Lung microvascular endothelial cell (primary cell): ENCODE results near the gene RGS7. TPM values are rescaled to one million over a fixed set of nuclear protein-coding genes. Genes with fewer than 3 reads are reported as not detected.
"Not testable (repeated sequence)": the region's sequence is repeated elsewhere in the genome, so short reads cannot be mapped to it uniquely, and the experiment has no call there.

Experiments
- DNase-seq, 2 donors: peaks; one replicate each; pipeline versions ENCODE4 v3.0.0 to v3.0.0-alpha.2; 2010; ENCODE audit warnings: low read depth in 2 of 2
- total RNA-seq: library from RNA; depleted of rRNA; stranded (reverse); fragments of >200 nt; gene quantifications from 2 replicates; pipeline ENCODE4 v1.2.1, GENCODE V29; 2014

Gene RGS7
- total RNA-seq, 1 donor from 2014 or later = under 0.01 TPM

DNA sequence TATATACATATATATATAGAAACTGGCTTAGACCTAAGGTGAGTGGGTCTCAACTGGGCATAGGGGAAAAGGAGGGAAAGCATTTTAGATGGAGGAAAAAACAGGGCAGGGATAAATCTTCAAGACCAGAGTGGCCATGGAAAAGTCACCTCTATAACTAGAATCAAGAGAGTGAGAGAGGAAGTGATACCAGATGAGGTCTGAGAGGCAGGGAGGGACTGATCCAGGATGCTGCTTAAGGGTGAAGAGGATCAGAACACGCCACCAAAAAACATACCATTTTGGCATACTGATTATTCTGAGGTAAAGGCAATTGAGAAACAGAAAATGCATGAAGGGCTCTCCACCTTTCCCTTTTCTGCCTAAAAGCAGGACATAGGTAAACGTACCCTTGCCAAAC lies 268.9 kb downstream of the RGS7 start:
- not testable (repeated sequence) for DNase-seq

GRCh38 chr1:241086686-241087085 lies 270.3 kb downstream of the RGS7 start:
- DNase-seq = no peak

DNA sequence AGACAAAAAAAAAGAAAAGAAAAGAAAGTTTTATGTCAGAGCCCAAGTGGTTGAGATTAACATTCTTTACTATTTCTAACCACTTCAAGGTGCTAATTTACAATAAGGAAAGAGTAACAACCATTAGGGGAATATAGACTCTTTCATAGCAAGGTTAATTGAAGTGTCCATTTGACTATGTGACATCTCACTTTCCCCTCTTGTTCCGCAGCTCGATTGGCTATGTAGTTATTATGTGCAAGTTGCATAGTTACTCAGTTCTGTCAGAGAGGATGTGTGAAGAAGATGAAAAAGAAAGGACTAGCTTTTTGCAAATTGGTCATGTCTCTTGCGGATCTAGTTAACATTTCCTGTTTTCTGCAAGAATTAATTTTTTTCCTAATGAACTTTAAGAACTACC lies 273.7 kb downstream of the RGS7 start:
- DNase-seq = no peak

GRCh38 chr1:241081473-241081872 lies 275.5 kb downstream of the RGS7 start:
- no peak for DNase-seq

DNA sequence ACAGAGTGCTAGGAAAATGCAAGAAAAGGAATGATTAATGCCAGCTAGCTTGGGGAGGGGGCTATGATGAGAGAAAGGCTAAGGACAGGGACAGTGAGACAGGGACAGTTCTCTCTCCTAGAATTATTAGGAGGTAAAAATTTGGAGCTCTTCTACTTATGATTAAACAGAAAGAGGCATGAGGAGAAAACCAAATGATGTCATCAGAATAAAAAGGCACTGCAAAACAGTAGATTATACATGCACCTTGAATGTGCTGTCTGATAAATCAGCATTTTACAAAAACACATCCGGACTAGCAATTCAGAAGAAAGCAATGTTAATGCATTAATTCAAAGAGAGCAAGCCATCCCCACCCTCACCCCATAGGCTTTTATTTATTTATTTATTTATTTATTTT lies 277.5 kb downstream of the RGS7 start:
- no peak for DNase-seq

GRCh38 chr1:241079047-241079446 lies 278.0 kb downstream of the RGS7 start:
- DNase-seq = no peak

- DNase-seq = no peak
Measured at GRCh38 chr1:241077386-241078147, 279.4 kb downstream of the RGS7 start.

- no peak for DNase-seq
Measured at GRCh38 chr1:241074507-241074906, 282.5 kb downstream of the RGS7 start.

DNA sequence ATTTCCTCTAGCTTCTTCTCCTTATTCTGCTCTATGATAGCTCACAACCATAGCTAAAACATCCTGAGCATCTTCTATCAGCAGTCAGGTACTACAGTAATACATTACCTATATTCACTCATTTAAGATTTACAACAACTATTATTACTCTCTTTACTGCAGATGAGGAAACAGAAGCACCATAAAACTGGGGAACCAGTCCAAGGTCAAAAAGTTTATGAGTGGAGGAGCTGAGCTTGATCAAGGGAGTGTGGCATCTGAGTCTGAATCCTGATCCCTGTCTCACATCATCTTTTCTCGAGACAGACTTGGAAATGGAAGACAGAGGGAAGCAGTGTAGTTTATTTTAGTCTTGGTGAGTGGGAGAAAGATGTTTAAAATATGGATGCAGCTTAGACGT lies 288.6 kb downstream of the RGS7 start:
- no peak for DNase-seq

- no peak for DNase-seq
Measured at GRCh38 chr1:241063276-241063675, 293.7 kb downstream of the RGS7 start.

DNA sequence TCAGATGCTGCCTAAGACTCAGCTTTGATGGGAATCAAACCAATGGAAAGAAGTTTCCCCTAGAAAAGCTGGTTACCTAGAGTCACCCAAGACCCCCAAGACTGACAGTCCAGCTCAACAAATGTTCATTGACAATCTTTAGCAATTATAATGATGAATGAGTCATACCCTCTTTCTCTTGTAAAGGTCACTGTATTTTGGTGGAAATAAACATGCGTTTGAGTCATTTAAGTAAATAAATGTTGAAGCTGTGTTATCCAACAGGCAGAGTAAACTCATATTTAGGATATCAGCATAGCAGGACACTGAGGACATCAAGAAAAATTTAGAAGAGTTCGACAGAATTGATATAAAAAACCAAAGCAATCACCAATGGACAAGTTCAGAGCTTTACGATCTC lies 295.9 kb downstream of the RGS7 start:
- DNase-seq = no peak

GRCh38 chr1:241048622-241049021 lies 308.4 kb downstream of the RGS7 start:
- no peak for DNase-seq

- no peak for DNase-seq
Measured at GRCh38 chr1:241045659-241046058, 311.3 kb downstream of the RGS7 start.

DNA sequence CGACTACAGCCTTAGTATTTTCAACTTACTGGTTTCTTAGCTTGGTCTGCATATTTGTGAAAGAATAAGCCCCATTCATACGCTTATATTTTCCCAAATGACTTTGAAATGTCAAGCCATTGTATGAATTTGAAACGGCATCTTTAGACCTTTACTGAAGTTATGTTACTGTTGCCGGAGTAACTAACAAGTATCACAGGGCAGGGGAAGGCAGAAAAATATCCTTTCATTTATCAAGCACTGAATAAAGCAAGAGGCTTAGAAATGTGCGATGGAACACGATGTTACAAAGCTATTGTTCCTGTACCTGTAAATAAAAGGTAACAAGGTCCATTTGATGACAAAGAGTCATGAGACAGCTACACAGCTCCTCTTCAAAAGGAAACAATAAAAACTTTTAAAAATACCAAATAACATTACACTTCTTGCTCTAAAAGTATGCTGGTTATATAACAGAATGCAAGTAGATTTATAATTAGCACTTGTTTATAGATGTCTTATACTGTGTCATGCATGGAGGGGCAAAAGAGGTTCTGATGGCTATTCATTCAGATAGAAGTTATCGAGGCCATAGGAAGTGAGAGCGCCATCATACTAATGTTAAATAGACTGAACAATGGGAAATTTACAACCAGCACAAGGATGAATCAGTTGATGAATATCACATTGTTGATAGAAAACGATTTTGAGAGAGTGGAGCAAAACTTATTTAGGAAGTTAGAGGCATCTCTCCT lies 322.6 kb downstream of the RGS7 start:
- no peak for DNase-seq

DNA sequence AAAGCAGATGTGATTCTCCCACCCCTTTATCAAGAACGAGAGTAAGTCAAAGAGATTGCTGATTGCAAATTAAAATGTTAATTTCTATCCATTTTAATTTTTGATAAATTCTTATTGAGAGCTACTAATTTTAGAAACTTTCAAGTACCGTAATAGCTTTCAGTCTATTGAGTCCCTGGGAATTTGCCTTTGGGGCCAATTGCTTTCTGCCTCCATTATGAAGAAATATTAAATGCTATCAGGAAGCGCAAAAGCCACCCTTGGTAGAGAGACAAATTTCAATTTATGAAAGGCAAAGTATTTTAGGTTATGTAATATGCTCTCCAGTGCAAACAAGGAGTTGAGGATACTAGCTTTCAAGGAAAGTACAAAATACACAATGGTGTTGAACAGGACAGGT lies 332.2 kb downstream of the RGS7 start:
- no peak for DNase-seq

GRCh38 chr1:241022366-241022765 lies 334.6 kb downstream of the RGS7 start:
- peak in 1 of 2 donors; percentile 8 for DNase-seq

DNA sequence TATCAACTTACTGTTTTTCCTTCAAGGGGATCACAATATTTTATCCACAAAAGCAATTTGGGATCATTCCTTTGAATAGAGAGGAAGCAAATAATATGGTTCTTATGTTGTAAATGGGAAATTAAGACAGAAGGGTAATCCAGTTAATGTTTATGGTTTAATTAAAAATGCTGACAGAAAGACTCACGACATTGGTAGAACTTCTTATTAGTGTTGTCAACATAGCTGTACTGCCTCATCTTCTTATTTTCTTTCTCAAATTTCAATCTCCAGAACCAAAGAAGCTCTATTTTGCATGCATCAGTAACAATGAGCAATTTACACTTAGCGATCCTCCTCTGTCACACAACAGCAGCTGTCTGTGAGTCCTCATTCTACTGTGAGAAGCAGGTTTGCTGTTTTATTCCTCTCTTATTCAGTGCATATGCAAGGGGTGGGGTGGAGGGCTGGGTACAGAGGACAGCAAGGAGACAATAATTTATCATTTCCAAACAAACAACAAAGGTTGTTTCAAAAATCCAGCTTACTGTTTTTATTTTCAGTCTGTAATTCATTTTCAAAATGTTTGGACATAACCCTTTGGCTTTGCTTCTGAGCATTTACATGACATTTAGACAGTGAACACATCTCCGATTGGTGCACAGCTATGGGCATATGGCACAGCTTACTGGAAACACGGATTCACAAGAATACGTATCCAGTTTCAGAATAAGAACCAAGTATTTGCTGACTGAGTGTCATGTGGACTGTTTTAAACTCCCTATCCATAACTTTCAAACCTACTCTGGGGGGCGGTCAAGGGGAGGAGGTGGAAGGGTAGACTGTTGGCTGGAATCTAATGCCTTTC lies 335.9 kb downstream of the RGS7 start:
- DNase-seq = no peak

DNA sequence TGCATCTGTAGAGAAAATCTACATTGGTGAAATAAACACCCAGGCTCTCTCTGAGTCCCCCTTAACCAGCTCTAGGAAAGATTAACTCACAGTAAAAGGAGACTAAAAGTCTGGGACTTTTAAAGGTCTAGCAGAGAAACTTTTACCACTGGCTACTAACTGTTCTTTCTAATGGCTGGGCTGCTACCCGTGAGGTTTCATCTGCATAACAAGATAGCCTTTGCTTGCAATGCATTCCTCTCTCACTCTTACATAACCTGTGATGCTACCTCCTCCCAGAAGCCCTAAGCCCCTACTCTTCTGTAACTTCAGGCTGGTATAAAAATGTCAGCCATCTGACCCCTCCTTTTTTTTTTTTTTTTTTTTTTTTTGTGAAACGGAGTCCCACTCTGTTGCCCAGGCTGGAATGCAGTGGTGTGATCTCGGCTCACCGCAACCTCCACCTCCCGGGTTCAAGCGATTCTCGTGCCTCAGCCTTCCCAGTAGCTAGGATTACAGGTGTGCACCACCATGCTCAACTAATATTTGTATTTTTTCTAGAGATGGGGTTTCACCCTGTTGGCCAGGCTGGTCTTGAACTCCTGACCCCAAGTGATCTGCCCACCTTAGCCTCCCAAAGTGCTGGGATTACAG lies 344.2 kb downstream of the RGS7 start:
- DNase-seq = no peak

- DNase-seq = no peak
Measured at GRCh38 chr1:241007668-241008067, 349.3 kb downstream of the RGS7 start.

GRCh38 chr1:240999826-241000225 lies 357.2 kb downstream of the RGS7 start:
- no peak for DNase-seq

DNA sequence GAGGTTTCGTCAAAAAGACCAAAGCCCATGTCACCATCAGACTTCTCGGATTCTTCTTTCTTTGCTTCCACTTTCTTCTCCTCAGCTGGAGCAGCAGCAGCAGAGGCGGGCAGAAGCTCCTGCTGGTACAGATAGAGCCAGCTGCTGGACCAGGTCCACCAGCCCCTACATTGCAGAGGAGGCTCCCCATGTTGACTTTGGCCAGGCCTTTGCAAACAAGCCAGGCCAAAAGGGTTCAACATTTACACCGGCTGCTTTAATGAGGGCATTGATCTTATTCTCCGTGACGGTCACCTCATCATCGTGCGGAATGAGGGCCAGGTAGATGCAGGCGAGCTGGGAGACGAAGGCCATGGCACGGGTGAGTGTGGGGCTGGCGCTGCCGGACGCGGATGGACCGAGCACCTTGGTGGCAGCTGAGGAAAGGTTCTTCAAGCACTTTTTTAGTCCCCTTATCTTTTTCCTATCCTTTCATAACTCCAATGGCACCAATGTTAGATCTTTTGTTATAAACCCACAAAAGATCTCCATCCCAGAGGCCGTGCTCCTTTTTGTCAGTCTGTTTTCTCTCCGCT lies 358.5 kb downstream of the RGS7 start:
- no peak for DNase-seq
